GM12875 (cell line): ENCODE measurements around the gene VWA5A.
"Not testable (repeated sequence)": the region's sequence is repeated elsewhere in the genome, so short reads cannot be mapped to it uniquely, and the experiment has no call there.

Experiments
- H3K4me3 ChIP-seq: one replicate; pipeline ENCODE4 v1.5.1; 2011; ENCODE audit warnings: low read depth, low read length, control low read depth
- CTCF ChIP-seq: IDR thresholded peaks from 2 replicates; pipeline ENCODE4 v1.5.1; 2011; ENCODE audit warnings: low read depth, mild to moderate bottlenecking, control low read depth, inconsistent platforms, low read length, moderate library complexity, borderline replicate concordance; ENCODE audit not compliant: insufficient read depth

The VWA5A gene

GRCh38 chr11:124110201-124110600 lies 5.0 kb upstream of the VWA5A start:
- H3K4me3 ChIP-seq, result no peak overlapping the region
- TF ChIP-seq CTCF, result no peak

GRCh38 chr11:124113890-124114289 lies 1.4 kb upstream of the VWA5A start:
- TF ChIP-seq CTCF, result no peak
- no peak overlapping the region for H3K4me3 ChIP-seq

GRCh38 chr11:124115782-124116616 lies 749 bp downstream of the VWA5A start:
- TF ChIP-seq CTCF, result no peak
- H3K4me3 ChIP-seq, result no peak overlapping the region

GRCh38 chr11:124119103-124119502 lies 3.9 kb downstream of the VWA5A start:
- H3K4me3 ChIP-seq, result no peak overlapping the region

GRCh38 chr11:124120891-124121290 lies 5.6 kb downstream of the VWA5A start:
- H3K4me3 ChIP-seq, result no peak overlapping the region
- no peak for TF ChIP-seq CTCF

More at GRCh38 chr11:124119103-124119502, 3.9 kb downstream of the VWA5A start:
- TF ChIP-seq CTCF, result no peak

- H3K4me3 ChIP-seq, result no peak overlapping the region
- no peak for TF ChIP-seq CTCF
Measured at GRCh38 chr11:124122123-124122522, 6.9 kb downstream of the VWA5A start.

- peak; percentile 24; the same call in 1 of the 2 replicates for TF ChIP-seq CTCF
- H3K4me3 ChIP-seq, result no peak overlapping the region
Measured at GRCh38 chr11:124123622-124124021, 8.4 kb downstream of the VWA5A start.

- not testable (repeated sequence) for H3K4me3 ChIP-seq
Measured at GRCh38 chr11:124127134-124127533, 11.9 kb downstream of the VWA5A start.
